GM12891 (cell line): Measurements from ENCODE around the gene OPRD1.
"Not testable (repeated sequence)": the region's sequence is repeated elsewhere in the genome, so short reads cannot be mapped to it uniquely, and the experiment has no call there.

Source experiments
- DNase-seq: peaks from one replicate; pipeline ENCODE4 v3.0.0; 2011; ENCODE audit warnings: low spot score; ENCODE audit not compliant: insufficient read length
- FAIRE-seq: peaks from 2 replicates; lab custom pipeline; 2011; peaks lifted over from hg19 to GRCh38; lab: Jason Lieb, UNC
- PAX5 ChIP-seq: IDR thresholded peaks from 2 replicates; pipeline ENCODE4 v1.6.1; 2011; ENCODE audit warnings: low read length, moderate library complexity, mild to moderate bottlenecking; ENCODE audit not compliant: insufficient read depth, severe bottlenecking
- POLR2A ChIP-seq: IDR thresholded peaks from 2 replicates; pipeline ENCODE4 v1.6.1; 2011; ENCODE audit warnings: low read depth, low read length, control low read depth
- POLR2AphosphoS5 ChIP-seq: IDR thresholded peaks from 2 replicates; pipeline ENCODE4 v1.6.1; 2011; ENCODE audit warnings: low read depth, low read length, control low read depth
- POU2F2 ChIP-seq: IDR thresholded peaks from 2 replicates; pipeline ENCODE4 v1.6.1; 2011; ENCODE audit warnings: low read depth, mild to moderate bottlenecking, control low read depth, low read length, moderate library complexity
- SPI1 ChIP-seq: IDR thresholded peaks from 2 replicates; pipeline ENCODE4 v1.6.1; 2011; ENCODE audit warnings: low read depth, low read length, control low read depth
- TAF1 ChIP-seq: IDR thresholded peaks from 2 replicates; pipeline ENCODE4 v1.6.1; 2011; ENCODE audit warnings: low read depth, low read length, control low read depth

Gene OPRD1

DNA sequence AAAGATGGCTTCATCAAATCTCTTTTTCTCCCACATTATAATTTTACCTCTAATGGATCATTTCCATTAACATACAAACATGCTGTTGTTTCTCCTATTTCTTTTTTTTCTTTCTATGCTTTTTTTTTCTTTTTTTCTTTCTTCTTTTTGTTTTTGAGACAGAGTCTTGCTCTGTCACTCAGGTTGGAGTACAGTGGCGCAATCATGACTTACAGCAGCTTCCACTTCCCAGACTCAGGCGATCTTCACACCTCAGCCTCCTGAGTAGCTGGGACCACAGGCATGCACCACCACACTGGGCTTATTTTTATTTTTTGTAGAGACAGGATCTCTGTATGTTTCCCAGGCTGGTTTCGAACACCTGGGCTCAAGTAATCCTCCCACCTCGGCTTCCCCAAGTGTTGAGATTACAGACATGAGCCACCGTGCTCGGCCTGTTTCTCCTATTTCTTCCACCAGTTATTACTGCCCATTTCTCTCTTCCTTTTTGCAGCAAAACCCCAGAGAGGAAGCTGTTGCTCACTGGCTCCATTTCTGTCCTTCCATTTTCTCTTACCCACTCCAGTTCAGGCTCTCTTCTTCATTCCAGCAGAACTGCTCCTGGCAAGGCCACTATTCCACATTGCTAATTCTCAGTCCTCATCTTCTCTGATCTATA, 32.1 kb upstream of the OPRD1 start:
- DNase-seq (no peak), FAIRE-seq (no peak)
- TF ChIP-seq SPI1 (no peak), PAX5 (no peak), POU2F2 (no peak), TAF1 (no peak), POLR2A (no peak), POLR2AphosphoS5 (no peak)

GRCh38 chr1:28781305-28781704, 30.7 kb upstream of the OPRD1 start:
- TF ChIP-seq POLR2A, result no peak
- TF ChIP-seq TAF1, result no peak
- no peak for TF ChIP-seq POLR2AphosphoS5
- TF ChIP-seq POU2F2, result no peak
- no peak for TF ChIP-seq PAX5
- TF ChIP-seq SPI1, result no peak
- FAIRE-seq, result no peak
- no peak for DNase-seq

DNA sequence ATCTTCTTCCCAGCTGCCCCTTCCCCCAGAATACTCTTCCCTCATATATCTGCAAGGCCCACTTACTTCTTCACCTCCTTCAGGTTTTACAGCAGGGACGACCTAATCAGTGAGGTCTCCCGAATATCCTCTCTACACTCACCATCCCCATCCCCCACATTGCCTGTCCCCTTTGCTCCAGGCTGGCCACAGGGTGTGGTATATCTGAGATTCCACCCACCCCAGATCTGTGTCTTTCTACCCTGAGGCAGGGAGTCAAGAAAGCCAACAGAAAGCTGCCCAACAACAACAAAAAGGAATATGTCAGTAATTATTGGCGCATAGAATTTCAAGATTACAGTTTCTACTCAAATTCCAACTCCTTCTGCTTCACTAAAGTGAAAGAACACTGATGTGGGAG, 30.0 kb upstream of the OPRD1 start:
- no peak for TF ChIP-seq POLR2A
- TF ChIP-seq POU2F2, result no peak
- no peak for TF ChIP-seq POLR2AphosphoS5
- no peak for TF ChIP-seq SPI1
- TF ChIP-seq PAX5, result no peak
- TF ChIP-seq TAF1, result no peak
- FAIRE-seq (no peak), DNase-seq (no peak)

DNA sequence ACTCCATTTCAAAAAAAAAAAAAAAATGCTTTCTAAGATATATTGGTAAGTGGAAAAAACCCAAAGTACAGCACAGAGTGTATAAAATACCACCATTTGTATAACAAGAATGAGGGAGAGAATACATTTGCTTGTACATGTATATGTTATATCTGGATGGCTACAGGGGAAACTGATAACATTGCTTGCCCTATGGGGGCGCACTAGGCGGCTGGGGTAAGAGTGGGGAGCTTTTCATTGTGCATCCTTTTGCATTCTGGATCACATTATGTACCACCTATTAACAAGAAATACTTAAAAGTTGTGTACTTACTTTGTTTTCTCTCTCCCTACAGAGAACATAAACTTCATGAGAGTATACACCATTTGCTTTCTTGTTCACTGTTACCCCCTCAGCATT, 28.6 kb upstream of the OPRD1 start:
- FAIRE-seq (no peak), DNase-seq (no peak)
- TF ChIP-seq POU2F2 (no peak), PAX5 (no peak), SPI1 (no peak), POLR2A (no peak), POLR2AphosphoS5 (no peak), TAF1 (no peak)

DNA sequence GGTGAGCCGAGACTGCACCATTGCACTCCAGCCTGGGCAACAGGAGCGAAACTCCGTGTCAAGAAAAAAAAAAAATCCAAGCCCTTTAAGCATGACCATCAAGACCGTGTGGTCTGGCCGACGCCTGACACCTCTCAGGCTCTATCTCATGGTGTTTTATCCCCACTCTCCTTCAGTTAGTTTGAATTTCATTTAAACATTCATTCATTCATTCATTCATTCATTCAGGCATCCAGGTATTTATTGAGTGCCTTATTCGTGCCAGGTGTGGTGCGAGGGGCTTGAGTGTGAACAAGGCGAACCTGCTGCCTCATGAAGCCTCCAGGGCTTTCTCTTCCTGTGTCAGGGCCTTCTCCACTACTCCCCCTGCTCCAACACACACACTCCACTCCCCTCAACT, 22.6 kb upstream of the OPRD1 start:
- FAIRE-seq (no peak), DNase-seq (no peak)
- TF ChIP-seq SPI1, result no peak
- no peak for TF ChIP-seq PAX5
- no peak for TF ChIP-seq POLR2A
- TF ChIP-seq TAF1, result no peak
- no peak for TF ChIP-seq POU2F2
- no peak for TF ChIP-seq POLR2AphosphoS5

DNA sequence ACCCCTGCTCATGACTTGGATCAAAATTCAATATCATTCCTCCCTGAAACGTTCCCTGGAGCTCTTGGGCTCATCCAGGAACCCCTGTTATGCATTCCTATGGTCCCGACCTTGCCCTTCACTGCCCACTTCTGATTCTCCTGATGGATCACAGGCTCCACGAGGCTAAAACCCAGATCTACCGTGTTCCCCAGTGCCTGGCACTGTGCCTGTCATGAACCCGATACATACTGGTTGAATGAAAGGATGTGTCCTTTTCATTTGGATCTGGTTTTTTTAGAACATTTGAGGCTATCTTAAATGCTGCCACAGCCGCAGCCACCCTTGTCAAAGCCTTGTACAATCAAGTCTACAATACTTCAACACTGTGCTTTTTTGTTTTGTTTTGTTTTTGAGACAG, 22.2 kb upstream of the OPRD1 start:
- FAIRE-seq (no peak), DNase-seq (no peak)
- TF ChIP-seq PAX5 (no peak), POU2F2 (no peak), TAF1 (no peak), SPI1 (no peak), POLR2AphosphoS5 (no peak), POLR2A (no peak)

- TF ChIP-seq SPI1 (no peak), PAX5 (no peak)
- DNase-seq (no peak), FAIRE-seq (no peak)
Measured at GRCh38 chr1:28790377-28791035, 21.5 kb upstream of the OPRD1 start.

DNA sequence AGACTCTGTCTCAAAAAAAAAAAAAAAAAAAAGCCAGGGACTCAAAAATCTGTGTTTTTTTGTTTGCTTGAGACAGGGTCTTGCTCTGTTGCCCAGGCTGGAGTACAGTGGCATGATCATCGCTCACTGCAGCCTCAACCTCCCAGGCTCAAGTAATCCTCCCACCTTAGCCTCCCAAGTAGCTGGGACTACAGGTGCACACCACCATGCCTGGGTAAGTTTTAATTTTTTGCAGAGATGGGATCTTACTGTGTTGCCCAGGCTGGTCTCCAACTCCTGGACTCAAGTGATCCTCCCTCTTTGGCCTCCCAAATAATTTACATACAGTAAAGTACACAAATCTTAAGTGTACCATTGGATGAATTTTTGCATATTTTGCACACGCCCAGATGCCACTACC, 20.0 kb upstream of the OPRD1 start:
- DNase-seq, FAIRE-seq: not testable (repeated sequence)

DNA sequence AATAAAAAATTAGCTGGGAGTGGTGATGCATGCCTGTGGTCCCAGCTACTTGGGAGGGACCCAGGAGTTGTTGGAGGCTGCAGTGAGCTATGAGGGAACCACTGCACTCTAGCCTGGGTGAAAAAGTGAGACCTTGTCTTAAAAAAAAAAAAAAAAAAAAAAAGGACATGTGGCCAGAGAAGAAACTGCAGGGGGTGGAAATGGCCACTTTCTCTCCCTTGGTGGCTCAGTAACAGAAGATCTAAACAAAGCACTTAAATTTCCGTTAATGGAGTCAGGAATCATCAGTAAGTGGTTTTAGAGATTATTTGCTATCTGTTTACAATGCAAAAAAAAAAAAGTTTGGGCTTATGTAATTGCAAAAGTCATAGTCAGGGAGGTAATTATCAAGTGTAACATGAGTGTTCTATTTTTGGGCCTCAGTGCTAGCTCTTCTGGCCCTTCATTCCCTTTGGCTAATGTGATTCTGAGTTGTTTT, 19.3 kb upstream of the OPRD1 start:
- FAIRE-seq (no peak), DNase-seq (no peak)

GRCh38 chr1:28794582-28794981, 17.4 kb upstream of the OPRD1 start:
- not testable (repeated sequence) for DNase-seq, FAIRE-seq

More for the DNA sequence above, 19.3 kb upstream of the OPRD1 start:
- TF ChIP-seq POU2F2, result no peak
- no peak for TF ChIP-seq PAX5
- no peak for TF ChIP-seq POLR2A
- TF ChIP-seq POLR2AphosphoS5, result no peak
- TF ChIP-seq TAF1, result no peak
- no peak for TF ChIP-seq SPI1
